Keratinocyte (primary cell): ENCODE results near the gene TRAF3.

Experiments
- CTCF ChIP-seq, 3 experiments: IDR thresholded peaks in 1 of 3; conservative IDR thresholded peaks in 1 of 3; optimal IDR thresholded peaks in 1 of 3; 2 replicates in 2 of 3; 3 replicates in 1 of 3; pipeline versions ENCODE3 to v1.5.1; 2011; ENCODE audit warnings: low read length in 3 of 3, mild to moderate bottlenecking in 3 of 3, moderate library complexity in 2 of 3, control low read depth in 1 of 3, inconsistent platforms in 1 of 3; ENCODE audit not compliant: insufficient read depth in 2 of 3; ENCODE audit errors: extremely low read depth in 1 of 3
- EZH2 ChIP-seq: IDR thresholded peaks from one replicate; pipeline ENCODE4 v1.6.1; 2012; ENCODE audit warnings: inconsistent platforms, mild to moderate bottlenecking, low read length, moderate library complexity

GRCh38 chr14:102911541-102911951, 134.3 kb downstream of the TRAF3 start:
- TF ChIP-seq CTCF (optimal IDR thresholded peaks at IDR 0.05 in 1 of 3, IDR thresholded peaks at IDR 0.05 in 1 of 3, conservative IDR thresholded peaks at IDR 0.05 in 1 of 3; ENCODE audit: extremely low read depth in 1 of 3, insufficient read depth in 2 of 3, low read length in 3 of 3): no peak
- no peak for TF ChIP-seq EZH2
